AML-193 (cell line): Measurements from ENCODE around the gene PIP4K2A.
"Not testable (repeated sequence)": the region's sequence is repeated elsewhere in the genome, so short reads cannot be mapped to it uniquely, and the experiment has no call there.

Source experiments
- DNase-seq, 2 experiments: peaks; one replicate each; lab custom pipeline; 2025; lab: John Stamatoyannopoulos, UW

PIP4K2A gene

GRCh38 chr10:22693860-22694259 is 20.5 kb downstream of the PIP4K2A start:
- no peak for DNase-seq

GRCh38 chr10:22693371-22693784 is 21.0 kb downstream of the PIP4K2A start:
- peak; percentile 18 to 38 for DNase-seq

- DNase-seq: not testable (repeated sequence)
Observed at GRCh38 chr10:22692119-22692518, 22.3 kb downstream of the PIP4K2A start.

- peak; percentile 33 to 35 for DNase-seq
Observed at GRCh38 chr10:22690614-22691431, 23.6 kb downstream of the PIP4K2A start.

- no peak for DNase-seq
Observed at GRCh38 chr10:22690158-22690557, 24.2 kb downstream of the PIP4K2A start.

- no peak for DNase-seq
Observed at GRCh38 chr10:22686347-22686746, 28.0 kb downstream of the PIP4K2A start.

- DNase-seq: no peak
Observed at GRCh38 chr10:22685926-22686325, 28.5 kb downstream of the PIP4K2A start.

- no peak for DNase-seq
Observed at GRCh38 chr10:22684699-22685098, 29.7 kb downstream of the PIP4K2A start.

- no peak for DNase-seq
Observed at GRCh38 chr10:22683140-22683389, 31.3 kb downstream of the PIP4K2A start.

GRCh38 chr10:22682237-22683139 is 31.9 kb downstream of the PIP4K2A start:
- DNase-seq: no peak

- no peak for DNase-seq
Observed at GRCh38 chr10:22681783-22682183, 32.6 kb downstream of the PIP4K2A start.

GRCh38 chr10:22681301-22681700 is 33.1 kb downstream of the PIP4K2A start:
- no peak for DNase-seq

GRCh38 chr10:22679608-22680007 is 34.8 kb downstream of the PIP4K2A start:
- no peak for DNase-seq

- DNase-seq: no peak
Observed at GRCh38 chr10:22677333-22677732, 37.0 kb downstream of the PIP4K2A start.

- no peak for DNase-seq
Observed at GRCh38 chr10:22676435-22676834, 37.9 kb downstream of the PIP4K2A start.

GRCh38 chr10:22674573-22674930 is 39.8 kb downstream of the PIP4K2A start:
- DNase-seq: no peak

- no peak for DNase-seq
Observed at GRCh38 chr10:22673785-22674572, 40.4 kb downstream of the PIP4K2A start.

GRCh38 chr10:22673091-22673392 is 41.3 kb downstream of the PIP4K2A start:
- no peak for DNase-seq

GRCh38 chr10:22672319-22673090 is 41.9 kb downstream of the PIP4K2A start:
- no peak for DNase-seq

- no peak for DNase-seq
Observed at GRCh38 chr10:22670788-22671187, 43.6 kb downstream of the PIP4K2A start.

- DNase-seq: no peak
Observed at GRCh38 chr10:22669163-22669711, 45.1 kb downstream of the PIP4K2A start.

GRCh38 chr10:22667093-22667480 is 47.3 kb downstream of the PIP4K2A start:
- DNase-seq: no peak
